ENCODE data around the gene TLK1.

DNA sequence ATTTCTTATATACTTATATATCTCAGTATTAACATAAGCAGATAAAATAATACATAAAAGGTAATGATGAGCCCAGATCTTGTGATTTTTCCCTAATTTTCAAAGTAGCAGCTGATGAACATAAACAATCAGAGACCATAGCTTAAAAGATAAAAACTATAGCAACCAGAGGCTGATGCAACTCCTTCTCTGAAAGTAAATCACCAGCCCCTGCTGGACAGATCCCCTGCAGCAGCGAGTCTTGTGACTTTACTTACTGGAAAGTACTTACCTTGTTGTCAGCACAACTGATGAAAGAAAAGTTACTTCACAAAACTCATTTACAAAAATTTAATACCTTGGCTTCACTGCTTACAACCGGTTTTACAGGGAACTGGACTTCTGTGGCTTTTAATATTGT lies 164.4 kb downstream of the TLK1 start:
- TF ChIP-seq, protein P1, sequence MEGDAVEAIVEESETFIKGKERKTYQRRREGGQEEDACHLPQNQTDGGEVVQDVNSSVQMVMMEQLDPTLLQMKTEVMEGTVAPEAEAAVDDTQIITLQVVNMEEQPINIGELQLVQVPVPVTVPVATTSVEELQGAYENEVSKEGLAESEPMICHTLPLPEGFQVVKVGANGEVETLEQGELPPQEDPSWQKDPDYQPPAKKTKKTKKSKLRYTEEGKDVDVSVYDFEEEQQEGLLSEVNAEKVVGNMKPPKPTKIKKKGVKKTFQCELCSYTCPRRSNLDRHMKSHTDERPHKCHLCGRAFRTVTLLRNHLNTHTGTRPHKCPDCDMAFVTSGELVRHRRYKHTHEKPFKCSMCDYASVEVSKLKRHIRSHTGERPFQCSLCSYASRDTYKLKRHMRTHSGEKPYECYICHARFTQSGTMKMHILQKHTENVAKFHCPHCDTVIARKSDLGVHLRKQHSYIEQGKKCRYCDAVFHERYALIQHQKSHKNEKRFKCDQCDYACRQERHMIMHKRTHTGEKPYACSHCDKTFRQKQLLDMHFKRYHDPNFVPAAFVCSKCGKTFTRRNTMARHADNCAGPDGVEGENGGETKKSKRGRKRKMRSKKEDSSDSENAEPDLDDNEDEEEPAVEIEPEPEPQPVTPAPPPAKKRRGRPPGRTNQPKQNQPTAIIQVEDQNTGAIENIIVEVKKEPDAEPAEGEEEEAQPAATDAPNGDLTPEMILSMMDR (conservative IDR thresholded peaks at IDR 0.05; ENCODE audit: low read depth, low read length), result no peak
- TF ChIP-seq EZH2 (IDR thresholded peaks at IDR 0.05; ENCODE audit: borderline replicate concordance, low read depth, low read length, poor library complexity, severe bottlenecking), result no peak
